Measurements from ENCODE around the gene TRAF7.
A peak's percentile ranks its signal among the peaks of the same experiment; 100 is the strongest.

Gene TRAF7

GRCh38 chr16:2194852-2195321, 39.3 kb downstream of the TRAF7 start:
- H3K4me3 ChIP-seq (ENCODE audit: low read length), result no peak overlapping the region
- H4K20me1 ChIP-seq (ENCODE audit: insufficient read depth, low read length), result no peaks in the 10 kb centered on the region
- no peak overlapping the region for H3K9ac ChIP-seq (ENCODE audit: low read length)
- H2AFZ ChIP-seq (ENCODE audit: low read length), result no peak overlapping the region
- no peaks in the 10 kb centered on the region for H3K9me2 ChIP-seq (replicated peaks; ENCODE audit: insufficient read depth, low read length)
- no peaks in the 10 kb centered on the region for H3K79me2 ChIP-seq (ENCODE audit: low read length)
- TF ChIP-seq CTCF (IDR thresholded peaks at IDR 0.05; ENCODE audit: low read length), result peak; percentile 62
- no peak for TF ChIP-seq EZH2 (optimal IDR thresholded peaks at IDR 0.05; ENCODE audit: low read depth, low read length)
- no peaks in the 10 kb centered on the region for H3F3A ChIP-seq (ENCODE audit: insufficient read depth, low read length)
- H3K9me3 ChIP-seq (replicated peaks; ENCODE audit: insufficient read depth, low read length), result no peaks in the 10 kb centered on the region
- H3K4me1 ChIP-seq (ENCODE audit: low read length), result no peaks in the 10 kb centered on the region
- H3K27ac ChIP-seq (ENCODE audit: low read length), result no peak overlapping the region
- no peak overlapping the region for H3K4me2 ChIP-seq (ENCODE audit: low read depth, low read length)
- peaks cover 90% of the 10 kb centered on the region for H3K27me3 ChIP-seq (replicated peaks; ENCODE audit: insufficient read depth, low read length)
- peak; percentile 53 for DNase-seq
- no peaks in the 10 kb centered on the region for H3K36me3 ChIP-seq (replicated peaks; ENCODE audit: insufficient read depth, low read length)

- no peak for DNase-seq
- Histone ChIP-seq H3K4me1 (ENCODE audit: low read length) (no peaks in the 10 kb centered on the region), H3K9me2 (replicated peaks; ENCODE audit: insufficient read depth, low read length) (no peaks in the 10 kb centered on the region), H3F3A (ENCODE audit: insufficient read depth, low read length) (no peaks in the 10 kb centered on the region), H3K27me3 (replicated peaks; ENCODE audit: insufficient read depth, low read length) (peaks cover 91% of the 10 kb centered on the region), H2AFZ (ENCODE audit: low read length) (no peak overlapping the region), H3K79me2 (ENCODE audit: low read length) (no peaks in the 10 kb centered on the region), H3K36me3 (replicated peaks; ENCODE audit: insufficient read depth, low read length) (no peaks in the 10 kb centered on the region), H3K4me3 (ENCODE audit: low read length) (no peak overlapping the region), H3K9me3 (replicated peaks; ENCODE audit: insufficient read depth, low read length) (no peaks in the 10 kb centered on the region), H4K20me1 (ENCODE audit: insufficient read depth, low read length) (no peaks in the 10 kb centered on the region), H3K4me2 (ENCODE audit: low read depth, low read length) (no peak overlapping the region), H3K27ac (ENCODE audit: low read length) (no peak overlapping the region), H3K9ac (ENCODE audit: low read length) (no peak overlapping the region)
- TF ChIP-seq EZH2phosphoT487 (IDR thresholded peaks at IDR 0.05; ENCODE audit: low read length), result no peak
- TF ChIP-seq EZH2 (optimal IDR thresholded peaks at IDR 0.05; ENCODE audit: low read depth, low read length), result peak; percentile 60
Observed at GRCh38 chr16:2195322-2196161, 40.0 kb downstream of the TRAF7 start.

- H3K4me1 ChIP-seq (ENCODE audit: low read length), result no peaks in the 10 kb centered on the region
- no peaks in the 10 kb centered on the region for H3K79me2 ChIP-seq (ENCODE audit: low read length)
- no peaks in the 10 kb centered on the region for H3K9me2 ChIP-seq (replicated peaks; ENCODE audit: insufficient read depth, low read length)
- H4K20me1 ChIP-seq (ENCODE audit: insufficient read depth, low read length), result no peaks in the 10 kb centered on the region
- peaks cover 87% of the 10 kb centered on the region for H3K27me3 ChIP-seq (replicated peaks; ENCODE audit: insufficient read depth, low read length)
- H2AFZ ChIP-seq (ENCODE audit: low read length), result no peak within 1 kb of the TSS
- no peaks in the 10 kb centered on the region for H3F3A ChIP-seq (ENCODE audit: insufficient read depth, low read length)
- DNase-seq, result no peak
- H3K9ac ChIP-seq (ENCODE audit: low read length), result no peak within 1 kb of the TSS
- H3K4me2 ChIP-seq (ENCODE audit: low read depth, low read length), result no peak within 1 kb of the TSS
- H3K9me3 ChIP-seq (replicated peaks; ENCODE audit: insufficient read depth, low read length), result no peaks in the 10 kb centered on the region
- H3K36me3 ChIP-seq (replicated peaks; ENCODE audit: insufficient read depth, low read length), result no peaks in the 10 kb centered on the region
- TF ChIP-seq CTCF (IDR thresholded peaks at IDR 0.05; ENCODE audit: low read length) (no peak), EZH2phosphoT487 (IDR thresholded peaks at IDR 0.05; ENCODE audit: low read length) (no peak), EZH2 (optimal IDR thresholded peaks at IDR 0.05; ENCODE audit: low read depth, low read length) (no peak)
- H3K4me3 ChIP-seq (ENCODE audit: low read length), result no peak within 1 kb of the TSS
- no peak within 1 kb of the TSS for H3K27ac ChIP-seq (ENCODE audit: low read length)
Observed at GRCh38 chr16:2196162-2196980, 40.8 kb downstream of the TRAF7 start, which contains the start of gene CASKIN1. TSS of gene CASKIN1 (minus strand) at chr16:2196605. CDS start at chr16:2196432, 173 bp downstream.

Data from MM.1S (cell line).